ENCODE data around the gene BATF. TPM values are rescaled to one million over a fixed set of nuclear protein-coding genes. Genes with fewer than 3 reads are reported as not detected.

BATF gene
- total RNA-seq, 1 donor from 2014 or later = 160 TPM

DNA sequence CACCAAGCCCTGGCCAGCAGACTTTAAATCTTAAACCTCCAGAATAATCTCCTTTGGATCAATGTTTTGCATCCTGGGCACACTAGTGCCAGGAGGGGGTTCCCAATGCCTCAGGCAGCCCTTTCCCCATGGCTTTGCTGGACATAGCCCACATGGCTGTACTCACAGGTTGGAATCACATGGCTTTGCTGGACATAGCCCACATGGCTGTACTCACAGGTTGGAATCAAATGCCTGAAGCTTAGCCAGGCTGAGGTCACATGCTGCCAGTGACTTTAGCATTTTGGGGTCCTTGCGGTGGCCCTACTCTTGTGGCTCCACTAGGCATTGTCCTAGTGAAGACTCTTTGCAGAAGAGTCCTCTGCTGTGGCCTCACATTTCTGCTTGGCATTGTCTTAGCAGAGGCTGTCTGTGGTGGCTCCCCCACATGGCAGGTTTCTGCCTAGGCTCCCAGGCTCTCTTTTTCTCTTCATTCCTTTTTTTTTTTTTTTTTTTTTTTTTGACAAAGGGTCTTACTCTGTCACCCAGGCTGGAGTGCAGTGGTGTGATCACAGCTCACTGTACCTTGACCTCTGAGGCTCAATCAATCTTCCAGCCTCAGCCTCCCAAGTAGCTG lies 69.2 kb downstream of the BATF start:
- H3K27me3 Mint-ChIP-seq = no peaks in the 10 kb centered on the region
- no peak overlapping the region for H3K4me3 Mint-ChIP-seq
- ChIA-PET POLR2A (no interaction called here), CTCF (interaction anchor here (0.9 kb wide), 1 partner anchor 14 kb away, joined by 3 read pairs; no protein-coding TSS in a partner anchor)
- H3K27ac Mint-ChIP-seq = no peak overlapping the region
- TF ChIP-seq, protein P1, sequence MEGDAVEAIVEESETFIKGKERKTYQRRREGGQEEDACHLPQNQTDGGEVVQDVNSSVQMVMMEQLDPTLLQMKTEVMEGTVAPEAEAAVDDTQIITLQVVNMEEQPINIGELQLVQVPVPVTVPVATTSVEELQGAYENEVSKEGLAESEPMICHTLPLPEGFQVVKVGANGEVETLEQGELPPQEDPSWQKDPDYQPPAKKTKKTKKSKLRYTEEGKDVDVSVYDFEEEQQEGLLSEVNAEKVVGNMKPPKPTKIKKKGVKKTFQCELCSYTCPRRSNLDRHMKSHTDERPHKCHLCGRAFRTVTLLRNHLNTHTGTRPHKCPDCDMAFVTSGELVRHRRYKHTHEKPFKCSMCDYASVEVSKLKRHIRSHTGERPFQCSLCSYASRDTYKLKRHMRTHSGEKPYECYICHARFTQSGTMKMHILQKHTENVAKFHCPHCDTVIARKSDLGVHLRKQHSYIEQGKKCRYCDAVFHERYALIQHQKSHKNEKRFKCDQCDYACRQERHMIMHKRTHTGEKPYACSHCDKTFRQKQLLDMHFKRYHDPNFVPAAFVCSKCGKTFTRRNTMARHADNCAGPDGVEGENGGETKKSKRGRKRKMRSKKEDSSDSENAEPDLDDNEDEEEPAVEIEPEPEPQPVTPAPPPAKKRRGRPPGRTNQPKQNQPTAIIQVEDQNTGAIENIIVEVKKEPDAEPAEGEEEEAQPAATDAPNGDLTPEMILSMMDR (IDR thresholded peaks at IDR 0.05) = no peak
- DNase-seq (no peak), ATAC-seq (ENCODE audit: low read depth) (no peak)
- H3K9me3 Mint-ChIP-seq = no peaks in the 10 kb centered on the region
- peaks cover 5% of the 10 kb centered on the region for H3K4me1 Mint-ChIP-seq
- intact Hi-C loops (cut with micrococcal nuclease) = no loop called here
- H3K36me3 Mint-ChIP-seq (ENCODE audit: low read depth) = no peaks in the 10 kb centered on the region

DNA sequence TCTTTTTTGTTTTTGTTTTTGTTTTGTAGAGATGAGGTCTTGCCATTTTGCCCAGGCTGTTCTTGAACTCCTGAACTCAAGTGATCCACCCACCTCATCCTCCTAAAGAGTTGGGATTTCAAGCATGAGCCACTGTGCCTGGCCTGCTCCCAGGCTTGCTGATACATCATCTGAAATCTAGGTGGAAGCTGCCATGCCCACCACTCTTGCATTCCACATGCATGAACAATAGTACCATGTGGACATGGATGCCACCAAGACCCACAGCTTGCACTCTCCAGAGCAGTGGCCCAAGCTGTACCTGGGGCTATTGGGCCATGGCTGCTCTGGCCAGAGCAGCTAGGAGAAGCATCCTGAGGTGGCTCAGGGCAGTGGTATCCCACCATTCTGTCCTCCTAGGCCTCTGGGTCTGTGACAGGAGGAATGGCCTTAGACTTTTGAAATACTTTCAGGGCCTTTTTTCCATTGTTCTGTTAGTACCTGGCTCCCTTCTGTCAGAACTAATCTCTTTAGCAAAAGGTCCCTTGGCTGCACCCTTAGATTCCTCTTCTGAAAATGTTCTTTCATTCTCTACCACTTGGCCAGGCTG lies 69.8 kb downstream of the BATF start:
- H3K36me3 Mint-ChIP-seq (ENCODE audit: low read depth) = no peaks in the 10 kb centered on the region
- POLR2A ChIA-PET = no interaction called here
- CTCF ChIA-PET = interaction anchor here (0.9 kb wide), 1 partner anchor 14 kb away, joined by 3 read pairs; no protein-coding TSS in a partner anchor
- TF ChIP-seq, protein P1 (IDR thresholded peaks at IDR 0.05) = no peak
- no peak overlapping the region for H3K27ac Mint-ChIP-seq
- no peak overlapping the region for H3K4me3 Mint-ChIP-seq
- no peaks in the 10 kb centered on the region for H3K9me3 Mint-ChIP-seq
- DNase-seq = no peak
- peaks cover 5% of the 10 kb centered on the region for H3K4me1 Mint-ChIP-seq
- H3K27me3 Mint-ChIP-seq = no peaks in the 10 kb centered on the region
- no peak for ATAC-seq (ENCODE audit: low read depth)
- intact Hi-C loops (cut with micrococcal nuclease) = no loop called here

DNA sequence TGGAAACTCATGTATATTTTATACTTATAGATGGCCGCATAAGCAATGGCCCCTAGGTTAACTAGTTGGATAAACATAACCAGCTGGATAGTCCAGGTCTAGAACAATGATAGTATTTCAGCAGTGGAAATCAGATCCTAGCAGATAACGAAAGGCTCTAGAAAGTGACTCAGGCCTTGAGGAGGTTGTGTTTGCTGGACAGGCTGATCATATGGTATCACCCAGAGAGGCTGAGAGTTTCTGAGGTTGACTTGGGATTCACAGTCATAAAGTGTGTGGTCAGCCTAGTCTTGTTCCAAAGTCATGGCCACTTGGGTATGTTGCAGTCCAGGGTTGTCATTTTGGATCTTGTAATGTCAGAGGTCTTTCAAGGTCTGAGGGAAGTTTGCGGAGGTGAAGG lies 73.0 kb downstream of the BATF start:
- ATAC-seq (ENCODE audit: low read depth) (no peak), DNase-seq (no peak)
- peaks cover 5% of the 10 kb centered on the region for H3K4me1 Mint-ChIP-seq
- H3K27ac Mint-ChIP-seq = no peak overlapping the region
- ChIA-PET POLR2A (no interaction called here), CTCF (no interaction called here)
- intact Hi-C loops (cut with micrococcal nuclease) = no loop called here
- H3K27me3 Mint-ChIP-seq = no peaks in the 10 kb centered on the region
- TF ChIP-seq, protein P1 (IDR thresholded peaks at IDR 0.05) = no peak
- no peaks in the 10 kb centered on the region for H3K9me3 Mint-ChIP-seq
- H3K36me3 Mint-ChIP-seq (ENCODE audit: low read depth) = no peaks in the 10 kb centered on the region
- H3K4me3 Mint-ChIP-seq = no peak overlapping the region

Other genes with a start within 250 kb of the BATF start
- gene FOS, start 243.6 kb upstream of the BATF start, total RNA-seq = 27.1 and 37.8 TPM in 2 replicates
- gene JDP2, start 94.4 kb upstream of the BATF start, total RNA-seq = 21.2 and 21.8 TPM in 2 replicates
- gene FLVCR2, start 56.2 kb downstream of the BATF start, total RNA-seq = 11.7 and 12.5 TPM in 2 replicates
- 28.4 and 30.7 TPM in 2 replicates for gene ERG28, start 138.4 kb downstream of the BATF start, total RNA-seq
- gene TTLL5, start 138.8 kb downstream of the BATF start, total RNA-seq = 37.9 and 39.1 TPM in 2 replicates